ENCODE data around the gene POGK. TPM values are rescaled to one million over a fixed set of nuclear protein-coding genes. Genes with fewer than 3 reads are reported as not detected.

The POGK gene
- polyA plus RNA-seq, 1 donor (not counting 4 experiments of a cell fraction or from before 2014, with no cell fraction given), result 14.7 TPM

- Histone ChIP-seq H3K27ac (ENCODE audit: control insufficient read depth, insufficient read depth, low read length) (no peak overlapping the region), H3K27me3 (ENCODE audit: control insufficient read depth, extremely low read depth, insufficient read depth, low read length) (peaks cover 15% of the 10 kb centered on the region), H3K4me2 (ENCODE audit: control insufficient read depth, extremely low read depth, insufficient read depth, low read depth, low read length) (no peak overlapping the region), H3K4me1 (ENCODE audit: control insufficient read depth, extremely low read depth, insufficient read depth, low read length) (no peaks in the 10 kb centered on the region), H3K4me3 (ENCODE audit: control insufficient read depth in 2 of 3, extremely low read depth in 1 of 3, insufficient read depth in 2 of 3, low read depth in 1 of 3, low read length in 3 of 3) (no peak overlapping the region), H3K79me2 (ENCODE audit: control insufficient read depth, insufficient read depth, low read length) (no peaks in the 10 kb centered on the region), H2AFZ (ENCODE audit: control insufficient read depth, low read length) (no peak overlapping the region), H4K20me1 (ENCODE audit: control insufficient read depth, extremely low read depth, insufficient read depth, low read length) (no peaks in the 10 kb centered on the region), H3K9ac (ENCODE audit: control insufficient read depth, extremely low read depth, insufficient read depth, low read length) (no peak overlapping the region), H3K9me3 (ENCODE audit: control insufficient read depth, low read depth, low read length) (no peaks in the 10 kb centered on the region), H3K9me1 (ENCODE audit: control insufficient read depth, extremely low read depth, insufficient read depth, low read length) (no peaks in the 10 kb centered on the region), H3K36me3 (ENCODE audit: control insufficient read depth in 2 of 2, extremely low read depth in 1 of 2, insufficient read depth in 2 of 2, low read length in 2 of 2) (no peaks in the 10 kb centered on the region)
- dilution Hi-C loops (cut with MboI; ENCODE audit: extremely low pct_ligation_motif_present, low sequenced_read_pairs), result no loop called here
- FAIRE-seq (no peak), DNase-seq (ENCODE audit: low read depth, low spot score) (no peak)
- TF ChIP-seq EZH2 (IDR thresholded peaks at IDR 0.05; ENCODE audit: low read length) (no peak), CTCF (optimal IDR thresholded peaks at IDR 0.05 in 1 of 3, IDR thresholded peaks at IDR 0.05 in 1 of 3, conservative IDR thresholded peaks at IDR 0.05 in 1 of 3; ENCODE audit: extremely low read depth in 1 of 3, insufficient read depth in 2 of 3, low read length in 3 of 3) (no peak)
These were observed 49.3 kb downstream of the POGK start for GRCh38 chr1:166888373-166889111.

- Histone ChIP-seq H2AFZ (ENCODE audit: control insufficient read depth, low read length) (no peak overlapping the region), H4K20me1 (ENCODE audit: control insufficient read depth, extremely low read depth, insufficient read depth, low read length) (no peaks in the 10 kb centered on the region), H3K9me3 (ENCODE audit: control insufficient read depth, low read depth, low read length) (no peaks in the 10 kb centered on the region), H3K27me3 (ENCODE audit: control insufficient read depth, extremely low read depth, insufficient read depth, low read length) (peaks cover 3% of the 10 kb centered on the region), H3K4me1 (ENCODE audit: control insufficient read depth, extremely low read depth, insufficient read depth, low read length) (no peaks in the 10 kb centered on the region), H3K4me2 (ENCODE audit: control insufficient read depth, extremely low read depth, insufficient read depth, low read depth, low read length) (no peak overlapping the region), H3K9me1 (ENCODE audit: control insufficient read depth, extremely low read depth, insufficient read depth, low read length) (no peaks in the 10 kb centered on the region), H3K79me2 (ENCODE audit: control insufficient read depth, insufficient read depth, low read length) (no peaks in the 10 kb centered on the region), H3K36me3 (ENCODE audit: control insufficient read depth in 2 of 2, extremely low read depth in 1 of 2, insufficient read depth in 2 of 2, low read length in 2 of 2) (no peaks in the 10 kb centered on the region), H3K4me3 (ENCODE audit: control insufficient read depth in 2 of 3, extremely low read depth in 1 of 3, insufficient read depth in 2 of 3, low read depth in 1 of 3, low read length in 3 of 3) (no peak overlapping the region), H3K9ac (ENCODE audit: control insufficient read depth, extremely low read depth, insufficient read depth, low read length) (no peak overlapping the region), H3K27ac (ENCODE audit: control insufficient read depth, insufficient read depth, low read length) (no peak overlapping the region)
- TF ChIP-seq EZH2 (IDR thresholded peaks at IDR 0.05; ENCODE audit: low read length) (no peak), CTCF (optimal IDR thresholded peaks at IDR 0.05 in 1 of 3, IDR thresholded peaks at IDR 0.05 in 1 of 3, conservative IDR thresholded peaks at IDR 0.05 in 1 of 3; ENCODE audit: extremely low read depth in 1 of 3, insufficient read depth in 2 of 3, low read length in 3 of 3) (no peak)
- DNase-seq (ENCODE audit: low read depth, low spot score) (no peak), FAIRE-seq (no peak)
- dilution Hi-C loops (cut with MboI; ENCODE audit: extremely low pct_ligation_motif_present, low sequenced_read_pairs), result no loop called here
These were observed 50.5 kb downstream of the POGK start for GRCh38 chr1:166889776-166890175.

All from keratinocyte (primary cell).